Body of pancreas (tissue), 4 donors: Measurements from ENCODE around the gene WDR5.

Experiments
- POLR2A ChIP-seq, 3 donors: fragments of 450-650 bp; IDR thresholded peaks; one replicate each; pipeline ENCODE4 v1.6.1; 2016; ENCODE audit warnings: antibody characterized with exemption in 3 of 3, mild to moderate bottlenecking in 2 of 3
- TF ChIP-seq, protein P1 (sequence below), 7 experiments: fragments of 450-650 bp in 4 of 7; fragments of 200-600 bp in 3 of 7; sonication (generic) in 3 of 7; IDR thresholded peaks; one replicate each; pipeline ENCODE4 v1.5.1; 2016 to 2019; ENCODE audit warnings: antibody characterized with exemption in 7 of 7

DNA sequence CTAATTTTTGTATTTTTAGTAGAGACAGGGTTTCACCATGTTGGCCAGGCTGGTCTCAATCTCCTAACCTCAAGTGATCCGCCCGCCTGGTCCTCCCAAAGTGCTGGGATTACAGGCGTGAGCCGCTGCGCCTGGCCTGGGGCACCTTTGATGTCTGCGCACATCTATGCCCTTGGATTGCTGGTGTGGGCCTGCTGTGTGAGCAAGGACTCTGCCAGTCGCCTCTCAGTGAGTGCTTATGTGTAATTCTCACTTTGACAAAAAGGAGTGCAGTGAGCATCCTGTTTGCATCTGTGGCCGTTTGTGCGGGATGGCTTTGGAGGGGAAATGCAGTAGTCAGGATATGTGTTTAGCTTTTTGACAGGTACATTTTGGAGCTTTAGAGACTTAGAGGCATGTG lies 9.4 kb downstream of the WDR5 start:
- TF ChIP-seq, protein P1, sequence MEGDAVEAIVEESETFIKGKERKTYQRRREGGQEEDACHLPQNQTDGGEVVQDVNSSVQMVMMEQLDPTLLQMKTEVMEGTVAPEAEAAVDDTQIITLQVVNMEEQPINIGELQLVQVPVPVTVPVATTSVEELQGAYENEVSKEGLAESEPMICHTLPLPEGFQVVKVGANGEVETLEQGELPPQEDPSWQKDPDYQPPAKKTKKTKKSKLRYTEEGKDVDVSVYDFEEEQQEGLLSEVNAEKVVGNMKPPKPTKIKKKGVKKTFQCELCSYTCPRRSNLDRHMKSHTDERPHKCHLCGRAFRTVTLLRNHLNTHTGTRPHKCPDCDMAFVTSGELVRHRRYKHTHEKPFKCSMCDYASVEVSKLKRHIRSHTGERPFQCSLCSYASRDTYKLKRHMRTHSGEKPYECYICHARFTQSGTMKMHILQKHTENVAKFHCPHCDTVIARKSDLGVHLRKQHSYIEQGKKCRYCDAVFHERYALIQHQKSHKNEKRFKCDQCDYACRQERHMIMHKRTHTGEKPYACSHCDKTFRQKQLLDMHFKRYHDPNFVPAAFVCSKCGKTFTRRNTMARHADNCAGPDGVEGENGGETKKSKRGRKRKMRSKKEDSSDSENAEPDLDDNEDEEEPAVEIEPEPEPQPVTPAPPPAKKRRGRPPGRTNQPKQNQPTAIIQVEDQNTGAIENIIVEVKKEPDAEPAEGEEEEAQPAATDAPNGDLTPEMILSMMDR (IDR thresholded peaks at IDR 0.05): no peak
- TF ChIP-seq POLR2A (IDR thresholded peaks at IDR 0.05): no peak
